HEK293 (cell line): ENCODE results near the gene XRCC6.

Experiments
- CTCF ChIA-PET: fragments of 350-600 bp; formaldehyde crosslinking; extraction: SDS; loops from one replicate; lab custom pipeline; 2021; ENCODE audit warnings: antibody characterized with exemption; lab: Yijun Ruan, JAX
- POLR2A ChIA-PET: fragments of 300-600 bp; formaldehyde crosslinking; extraction: SDS; loops from one replicate; lab custom pipeline; 2020; ENCODE audit warnings: antibody characterized with exemption, inconsistent platforms; lab: Yijun Ruan, JAX
- H3K27ac ChIP-seq: fragments of 200-500 bp; sonication (Bioruptor generic); 2 replicates; pipeline ENCODE4 v1.5.1; 2014; ENCODE audit warnings: low read depth, low read length, control low read depth, inconsistent platforms; ENCODE audit errors: extremely low read depth
- H3K36me3 ChIP-seq, 2 experiments: fragments of 200-500 bp in 1 of 2; sonication (Bioruptor generic) in 1 of 2; 1 replicate in 1 of 2; 2 replicates in 1 of 2; pipeline ENCODE4 v1.5.1; 2014 to 2017; ENCODE audit warnings: inconsistent platforms in 2 of 2, low read length in 2 of 2; ENCODE audit not compliant: control insufficient read depth in 2 of 2, insufficient read depth in 1 of 2
- H3K4me1 ChIP-seq: fragments of 200-500 bp; sonication (Bioruptor generic); 2 replicates; pipeline ENCODE4 v1.5.1; 2014; ENCODE audit warnings: mild to moderate bottlenecking, low read length, inconsistent platforms; ENCODE audit not compliant: control insufficient read depth, insufficient read depth
- H3K4me3 ChIP-seq: 2 replicates; pipeline ENCODE4 v1.5.1; 2011; ENCODE audit warnings: low read depth, mild to moderate bottlenecking, control low read depth, low read length, moderate library complexity
- H3K9me3 ChIP-seq: fragments of 200-500 bp; sonication (Bioruptor generic); 2 replicates; pipeline ENCODE4 v1.5.1; 2014; ENCODE audit warnings: low read depth, low read length, inconsistent platforms; ENCODE audit not compliant: control insufficient read depth, insufficient read depth
- GLIS1 ChIP-seq: fragments of 450-650 bp; formaldehyde crosslinking; IDR thresholded peaks from 2 replicates; pipeline ENCODE4 v1.5.1; 2016; ENCODE audit warnings: missing biosample characterization, missing genetic modification characterization
- HIC1 ChIP-seq: fragments of 450-650 bp; formaldehyde crosslinking; IDR thresholded peaks from 2 replicates; pipeline ENCODE4 v1.5.1; 2016; ENCODE audit warnings: missing biosample characterization, missing genetic modification characterization
- MZF1 ChIP-seq: fragments of 450-650 bp; formaldehyde crosslinking; IDR thresholded peaks from 2 replicates; pipeline ENCODE4 v1.5.1; 2017; ENCODE audit warnings: missing biosample characterization, missing genetic modification characterization, borderline replicate concordance
- OSR2 ChIP-seq: fragments of 450-650 bp; formaldehyde crosslinking; IDR thresholded peaks from 2 replicates; pipeline ENCODE4 v1.5.1; 2016; ENCODE audit warnings: missing biosample characterization, missing genetic modification characterization
- SP7 ChIP-seq: fragments of 450-650 bp; formaldehyde crosslinking; IDR thresholded peaks from 2 replicates; pipeline ENCODE4 v1.5.1; 2016; ENCODE audit warnings: missing biosample characterization, missing genetic modification characterization
- ZFP41 ChIP-seq: fragments of 450-650 bp; formaldehyde crosslinking; IDR thresholded peaks from 2 replicates; pipeline ENCODE4 v1.5.1; 2016; ENCODE audit warnings: missing biosample characterization, missing genetic modification characterization, borderline replicate concordance
- ZNF114 ChIP-seq: fragments of 450-650 bp; formaldehyde crosslinking; IDR thresholded peaks from 2 replicates; pipeline ENCODE4 v1.5.0; 2017; ENCODE audit warnings: missing biosample characterization, missing genetic modification characterization
- ZNF169 ChIP-seq: fragments of 450-650 bp; formaldehyde crosslinking; IDR thresholded peaks from 2 replicates; pipeline ENCODE4 v1.5.1; 2016; ENCODE audit warnings: missing biosample characterization, missing genetic modification characterization
- ZNF2 ChIP-seq: fragments of 450-650 bp; formaldehyde crosslinking; IDR thresholded peaks from 2 replicates; pipeline ENCODE4 v1.5.1; 2016; ENCODE audit warnings: missing biosample characterization, missing genetic modification characterization
- ZNF362 ChIP-seq: fragments of 450-650 bp; formaldehyde crosslinking; IDR thresholded peaks from 2 replicates; pipeline ENCODE4 v1.5.1; 2016; ENCODE audit warnings: missing biosample characterization, missing genetic modification characterization
- ZNF645 ChIP-seq: fragments of 450-650 bp; formaldehyde crosslinking; IDR thresholded peaks from 2 replicates; pipeline ENCODE4; 2016; ENCODE audit warnings: missing biosample characterization, missing genetic modification characterization
- ZNF654 ChIP-seq: fragments of 450-650 bp; formaldehyde crosslinking; IDR thresholded peaks from 2 replicates; pipeline ENCODE4 v1.5.1; 2016; ENCODE audit warnings: low read depth, missing biosample characterization, missing genetic modification characterization
- TF ChIP-seq, protein P1 (sequence below): fragments of 450-650 bp; formaldehyde crosslinking; IDR thresholded peaks from 2 replicates; pipeline ENCODE4 v1.5.1; 2016; ENCODE audit warnings: missing biosample characterization, missing genetic modification characterization, borderline replicate concordance
- TF ChIP-seq, protein P2 (sequence below): fragments of 450-650 bp; formaldehyde crosslinking; IDR thresholded peaks from 2 replicates; pipeline ENCODE4 v1.5.1; 2016; ENCODE audit warnings: missing biosample characterization, missing genetic modification characterization
- TF ChIP-seq, protein P3 (sequence below): fragments of 450-650 bp; formaldehyde crosslinking; IDR thresholded peaks from 2 replicates; pipeline ENCODE4 v1.5.1; 2016; ENCODE audit warnings: missing biosample characterization, missing genetic modification characterization
- TF ChIP-seq, protein P4 (sequence below): fragments of 450-650 bp; formaldehyde crosslinking; IDR thresholded peaks from 2 replicates; pipeline ENCODE4 v1.5.1; 2016; ENCODE audit warnings: missing biosample characterization, missing genetic modification characterization
- TF ChIP-seq, protein P5 (sequence below): fragments of 450-650 bp; formaldehyde crosslinking; IDR thresholded peaks from 2 replicates; pipeline ENCODE4 v1.5.1; 2017; ENCODE audit warnings: missing biosample characterization, missing genetic modification characterization

XRCC6 gene

GRCh38 chr22:41672096-41672495 is 51.0 kb downstream of the XRCC6 start (continued):
- TF ChIP-seq, protein P1, sequence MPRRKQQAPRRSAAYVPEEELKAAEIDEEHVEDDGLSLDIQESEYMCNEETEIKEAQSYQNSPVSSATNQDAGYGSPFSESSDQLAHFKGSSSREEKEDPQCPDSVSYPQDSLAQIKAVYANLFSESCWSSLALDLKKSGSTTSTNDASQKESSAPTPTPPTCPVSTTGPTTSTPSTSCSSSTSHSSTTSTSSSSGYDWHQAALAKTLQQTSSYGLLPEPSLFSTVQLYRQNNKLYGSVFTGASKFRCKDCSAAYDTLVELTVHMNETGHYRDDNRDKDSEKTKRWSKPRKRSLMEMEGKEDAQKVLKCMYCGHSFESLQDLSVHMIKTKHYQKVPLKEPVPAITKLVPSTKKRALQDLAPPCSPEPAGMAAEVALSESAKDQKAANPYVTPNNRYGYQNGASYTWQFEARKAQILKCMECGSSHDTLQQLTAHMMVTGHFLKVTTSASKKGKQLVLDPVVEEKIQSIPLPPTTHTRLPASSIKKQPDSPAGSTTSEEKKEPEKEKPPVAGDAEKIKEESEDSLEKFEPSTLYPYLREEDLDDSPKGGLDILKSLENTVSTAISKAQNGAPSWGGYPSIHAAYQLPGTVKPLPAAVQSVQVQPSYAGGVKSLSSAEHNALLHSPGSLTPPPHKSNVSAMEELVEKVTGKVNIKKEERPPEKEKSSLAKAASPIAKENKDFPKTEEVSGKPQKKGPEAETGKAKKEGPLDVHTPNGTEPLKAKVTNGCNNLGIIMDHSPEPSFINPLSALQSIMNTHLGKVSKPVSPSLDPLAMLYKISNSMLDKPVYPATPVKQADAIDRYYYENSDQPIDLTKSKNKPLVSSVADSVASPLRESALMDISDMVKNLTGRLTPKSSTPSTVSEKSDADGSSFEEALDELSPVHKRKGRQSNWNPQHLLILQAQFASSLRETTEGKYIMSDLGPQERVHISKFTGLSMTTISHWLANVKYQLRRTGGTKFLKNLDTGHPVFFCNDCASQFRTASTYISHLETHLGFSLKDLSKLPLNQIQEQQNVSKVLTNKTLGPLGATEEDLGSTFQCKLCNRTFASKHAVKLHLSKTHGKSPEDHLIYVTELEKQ (tag by site-specific recombination), result peak; percentile 26; the same call in 1 of the 2 replicates
- TF ChIP-seq SP7 (tag by site-specific recombination), result peak; percentile 93
- TF ChIP-seq HIC1 (tag by site-specific recombination), result 0 out of 2 replicates have a peak, but pooled peaks have one; percentile 74
- peak; percentile 49 for TF ChIP-seq GLIS1 (tag by site-specific recombination)
- peak; percentile 79 for TF ChIP-seq OSR2 (tag by site-specific recombination)
- peak; percentile 58; the same call in 1 of the 2 replicates for TF ChIP-seq ZNF2

DNA sequence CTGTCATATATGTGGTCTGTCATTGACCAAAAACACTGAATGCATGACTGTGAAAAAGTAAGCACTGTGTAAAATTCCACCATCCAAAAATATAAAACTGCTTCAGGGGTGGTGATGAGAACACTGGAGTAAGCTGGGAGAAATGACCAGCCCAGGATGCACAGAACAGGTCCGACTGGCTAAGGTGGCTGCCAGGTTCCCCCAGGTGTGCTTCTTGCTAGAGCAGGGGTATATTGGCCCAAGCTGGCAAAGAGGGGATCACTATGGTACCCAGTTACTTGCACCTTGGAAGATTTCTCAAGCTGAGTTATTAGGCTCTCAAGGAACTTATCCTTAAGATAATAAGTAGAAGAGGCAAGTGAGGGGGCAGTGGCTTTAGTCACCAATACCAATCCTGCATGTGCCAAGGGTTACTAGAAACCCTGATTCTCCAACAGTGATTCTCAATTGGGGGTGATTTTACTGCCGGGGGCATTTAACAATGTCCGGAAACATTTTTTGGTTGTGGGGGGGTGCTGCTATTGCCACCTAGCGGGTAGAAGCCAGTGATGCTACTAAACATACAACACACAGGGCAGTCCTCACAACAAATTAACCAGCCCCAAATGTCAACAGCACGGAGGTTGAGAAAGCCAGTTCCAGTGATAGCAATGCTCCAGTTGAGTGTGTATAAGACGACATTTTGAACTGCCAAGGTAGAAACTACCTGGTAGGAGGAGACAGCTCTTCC is 51.9 kb downstream of the XRCC6 start:
- Histone ChIP-seq H3K4me1 (0 out of 2 replicates have a peak, but pooled peaks cover 2% of the 10 kb centered on the region), H3K27ac (peak overlapping the region; percentile 31; the same call in 1 of the 2 replicates), H3K9me3 (no peaks in the 10 kb centered on the region), H3K4me3 (no peak overlapping the region), H3K36me3 (peaks cover 36 to 38% of the 10 kb centered on the region in 2 experiments)
- POLR2A ChIA-PET, result interaction anchor here (1.5 to 3.1 kb wide), 3 partner anchors 13 to 270 kb away, joined by 3 to 13 read pairs (median 4); partner anchors contain the start of gene SNU13
- CTCF ChIA-PET, result interaction anchor here (0.6 to 2.7 kb wide), 3 partner anchors 16 to 92 kb away, joined by 3 to 9 read pairs (median 3); partner anchors contain the start of gene SNU13
- TF ChIP-seq MZF1 (tag by site-specific recombination) (no peak), ZNF362 (tag by site-specific recombination) (no peak), ZNF169 (no peak), ZNF654 (peak; percentile 20; the same call in 1 of the 2 replicates), ZNF645 (tag by site-specific recombination) (no peak), ZNF114 (tag by site-specific recombination) (no peak), ZFP41 (tag by site-specific recombination) (no peak)
- TF ChIP-seq, protein P2, sequence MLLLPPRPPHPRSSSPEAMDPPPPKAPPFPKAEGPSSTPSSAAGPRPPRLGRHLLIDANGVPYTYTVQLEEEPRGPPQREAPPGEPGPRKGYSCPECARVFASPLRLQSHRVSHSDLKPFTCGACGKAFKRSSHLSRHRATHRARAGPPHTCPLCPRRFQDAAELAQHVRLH, result no peak
- TF ChIP-seq, protein P3, sequence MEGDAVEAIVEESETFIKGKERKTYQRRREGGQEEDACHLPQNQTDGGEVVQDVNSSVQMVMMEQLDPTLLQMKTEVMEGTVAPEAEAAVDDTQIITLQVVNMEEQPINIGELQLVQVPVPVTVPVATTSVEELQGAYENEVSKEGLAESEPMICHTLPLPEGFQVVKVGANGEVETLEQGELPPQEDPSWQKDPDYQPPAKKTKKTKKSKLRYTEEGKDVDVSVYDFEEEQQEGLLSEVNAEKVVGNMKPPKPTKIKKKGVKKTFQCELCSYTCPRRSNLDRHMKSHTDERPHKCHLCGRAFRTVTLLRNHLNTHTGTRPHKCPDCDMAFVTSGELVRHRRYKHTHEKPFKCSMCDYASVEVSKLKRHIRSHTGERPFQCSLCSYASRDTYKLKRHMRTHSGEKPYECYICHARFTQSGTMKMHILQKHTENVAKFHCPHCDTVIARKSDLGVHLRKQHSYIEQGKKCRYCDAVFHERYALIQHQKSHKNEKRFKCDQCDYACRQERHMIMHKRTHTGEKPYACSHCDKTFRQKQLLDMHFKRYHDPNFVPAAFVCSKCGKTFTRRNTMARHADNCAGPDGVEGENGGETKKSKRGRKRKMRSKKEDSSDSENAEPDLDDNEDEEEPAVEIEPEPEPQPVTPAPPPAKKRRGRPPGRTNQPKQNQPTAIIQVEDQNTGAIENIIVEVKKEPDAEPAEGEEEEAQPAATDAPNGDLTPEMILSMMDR, result peak; percentile 61; the same call in 1 of the 2 replicates
- TF ChIP-seq, protein P4, sequence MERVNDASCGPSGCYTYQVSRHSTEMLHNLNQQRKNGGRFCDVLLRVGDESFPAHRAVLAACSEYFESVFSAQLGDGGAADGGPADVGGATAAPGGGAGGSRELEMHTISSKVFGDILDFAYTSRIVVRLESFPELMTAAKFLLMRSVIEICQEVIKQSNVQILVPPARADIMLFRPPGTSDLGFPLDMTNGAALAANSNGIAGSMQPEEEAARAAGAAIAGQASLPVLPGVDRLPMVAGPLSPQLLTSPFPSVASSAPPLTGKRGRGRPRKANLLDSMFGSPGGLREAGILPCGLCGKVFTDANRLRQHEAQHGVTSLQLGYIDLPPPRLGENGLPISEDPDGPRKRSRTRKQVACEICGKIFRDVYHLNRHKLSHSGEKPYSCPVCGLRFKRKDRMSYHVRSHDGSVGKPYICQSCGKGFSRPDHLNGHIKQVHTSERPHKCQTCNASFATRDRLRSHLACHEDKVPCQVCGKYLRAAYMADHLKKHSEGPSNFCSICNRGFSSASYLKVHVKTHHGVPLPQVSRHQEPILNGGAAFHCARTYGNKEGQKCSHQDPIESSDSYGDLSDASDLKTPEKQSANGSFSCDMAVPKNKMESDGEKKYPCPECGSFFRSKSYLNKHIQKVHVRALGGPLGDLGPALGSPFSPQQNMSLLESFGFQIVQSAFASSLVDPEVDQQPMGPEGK (tag by site-specific recombination), result 0 out of 2 replicates have a peak, but pooled peaks have one; percentile 20
- TF ChIP-seq, protein P5, sequence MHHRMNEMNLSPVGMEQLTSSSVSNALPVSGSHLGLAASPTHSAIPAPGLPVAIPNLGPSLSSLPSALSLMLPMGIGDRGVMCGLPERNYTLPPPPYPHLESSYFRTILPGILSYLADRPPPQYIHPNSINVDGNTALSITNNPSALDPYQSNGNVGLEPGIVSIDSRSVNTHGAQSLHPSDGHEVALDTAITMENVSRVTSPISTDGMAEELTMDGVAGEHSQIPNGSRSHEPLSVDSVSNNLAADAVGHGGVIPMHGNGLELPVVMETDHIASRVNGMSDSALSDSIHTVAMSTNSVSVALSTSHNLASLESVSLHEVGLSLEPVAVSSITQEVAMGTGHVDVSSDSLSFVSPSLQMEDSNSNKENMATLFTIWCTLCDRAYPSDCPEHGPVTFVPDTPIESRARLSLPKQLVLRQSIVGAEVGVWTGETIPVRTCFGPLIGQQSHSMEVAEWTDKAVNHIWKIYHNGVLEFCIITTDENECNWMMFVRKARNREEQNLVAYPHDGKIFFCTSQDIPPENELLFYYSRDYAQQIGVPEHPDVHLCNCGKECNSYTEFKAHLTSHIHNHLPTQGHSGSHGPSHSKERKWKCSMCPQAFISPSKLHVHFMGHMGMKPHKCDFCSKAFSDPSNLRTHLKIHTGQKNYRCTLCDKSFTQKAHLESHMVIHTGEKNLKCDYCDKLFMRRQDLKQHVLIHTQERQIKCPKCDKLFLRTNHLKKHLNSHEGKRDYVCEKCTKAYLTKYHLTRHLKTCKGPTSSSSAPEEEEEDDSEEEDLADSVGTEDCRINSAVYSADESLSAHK (tag by site-specific recombination), result peak; percentile 97
